Measurements from ENCODE around the gene SPON1.

DNA sequence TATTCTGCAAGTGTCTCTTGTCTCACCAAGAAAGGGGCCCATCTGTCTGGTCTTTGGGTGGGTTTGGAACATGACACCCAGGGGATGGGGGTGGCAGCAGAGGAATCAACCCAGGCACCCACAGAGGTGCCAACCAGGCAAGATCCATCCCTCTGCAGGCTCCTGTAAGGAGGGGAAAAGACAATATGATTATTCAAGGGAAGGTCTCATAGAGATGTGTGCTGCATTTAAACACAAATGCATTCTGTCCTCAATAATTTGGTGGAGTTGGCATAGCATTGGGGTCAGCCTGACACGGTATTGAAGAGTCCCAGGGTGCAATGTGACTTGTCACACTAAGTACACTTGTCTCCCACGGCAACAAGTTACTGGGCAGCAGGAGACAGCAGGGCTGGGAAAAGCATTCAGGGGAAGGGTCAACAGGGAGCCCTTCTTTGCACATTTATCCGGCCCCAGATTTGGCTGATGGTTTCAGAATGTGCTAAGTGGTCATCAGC is 33.1 kb upstream of the SPON1 start:
- TF ChIP-seq ETV6 (CRISPR knock-in tag; IDR thresholded peaks at IDR 0.05) (no peak), JUN (CRISPR knock-in tag; IDR thresholded peaks at IDR 0.05) (no peak), SP1 (CRISPR knock-in tag; conservative IDR thresholded peaks at IDR 0.05) (no peak)
- TF ChIP-seq, protein P1, sequence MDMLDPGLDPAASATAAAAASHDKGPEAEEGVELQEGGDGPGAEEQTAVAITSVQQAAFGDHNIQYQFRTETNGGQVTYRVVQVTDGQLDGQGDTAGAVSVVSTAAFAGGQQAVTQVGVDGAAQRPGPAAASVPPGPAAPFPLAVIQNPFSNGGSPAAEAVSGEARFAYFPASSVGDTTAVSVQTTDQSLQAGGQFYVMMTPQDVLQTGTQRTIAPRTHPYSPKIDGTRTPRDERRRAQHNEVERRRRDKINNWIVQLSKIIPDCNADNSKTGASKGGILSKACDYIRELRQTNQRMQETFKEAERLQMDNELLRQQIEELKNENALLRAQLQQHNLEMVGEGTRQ (CRISPR knock-in tag; IDR thresholded peaks at IDR 0.05), result no peak
- TF ChIP-seq, protein P2, sequence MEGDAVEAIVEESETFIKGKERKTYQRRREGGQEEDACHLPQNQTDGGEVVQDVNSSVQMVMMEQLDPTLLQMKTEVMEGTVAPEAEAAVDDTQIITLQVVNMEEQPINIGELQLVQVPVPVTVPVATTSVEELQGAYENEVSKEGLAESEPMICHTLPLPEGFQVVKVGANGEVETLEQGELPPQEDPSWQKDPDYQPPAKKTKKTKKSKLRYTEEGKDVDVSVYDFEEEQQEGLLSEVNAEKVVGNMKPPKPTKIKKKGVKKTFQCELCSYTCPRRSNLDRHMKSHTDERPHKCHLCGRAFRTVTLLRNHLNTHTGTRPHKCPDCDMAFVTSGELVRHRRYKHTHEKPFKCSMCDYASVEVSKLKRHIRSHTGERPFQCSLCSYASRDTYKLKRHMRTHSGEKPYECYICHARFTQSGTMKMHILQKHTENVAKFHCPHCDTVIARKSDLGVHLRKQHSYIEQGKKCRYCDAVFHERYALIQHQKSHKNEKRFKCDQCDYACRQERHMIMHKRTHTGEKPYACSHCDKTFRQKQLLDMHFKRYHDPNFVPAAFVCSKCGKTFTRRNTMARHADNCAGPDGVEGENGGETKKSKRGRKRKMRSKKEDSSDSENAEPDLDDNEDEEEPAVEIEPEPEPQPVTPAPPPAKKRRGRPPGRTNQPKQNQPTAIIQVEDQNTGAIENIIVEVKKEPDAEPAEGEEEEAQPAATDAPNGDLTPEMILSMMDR (IDR thresholded peaks at IDR 0.05), result no peak
